Measurements from ENCODE around the gene SPSB1. TPM values are rescaled to one million over a fixed set of nuclear protein-coding genes. Genes with fewer than 3 reads are reported as not detected.

Gene SPSB1
- total RNA-seq, 1 donor from 2014 or later: 34.7 TPM

- peak; percentile 84 for DNase-seq (ENCODE audit: low read depth)
These were observed 7.2 kb downstream of the SPSB1 start for GRCh38 chr1:9299571-9300541.

- DNase-seq (ENCODE audit: low read depth): no peak
These were observed 7.9 kb downstream of the SPSB1 start for GRCh38 chr1:9300573-9300972.

- DNase-seq (ENCODE audit: low read depth): peak; percentile 99
These were observed 10.2 kb downstream of the SPSB1 start for GRCh38 chr1:9302745-9303524.

GRCh38 chr1:9303916-9304315 is 11.2 kb downstream of the SPSB1 start:
- no peak for DNase-seq (ENCODE audit: low read depth)

DNA sequence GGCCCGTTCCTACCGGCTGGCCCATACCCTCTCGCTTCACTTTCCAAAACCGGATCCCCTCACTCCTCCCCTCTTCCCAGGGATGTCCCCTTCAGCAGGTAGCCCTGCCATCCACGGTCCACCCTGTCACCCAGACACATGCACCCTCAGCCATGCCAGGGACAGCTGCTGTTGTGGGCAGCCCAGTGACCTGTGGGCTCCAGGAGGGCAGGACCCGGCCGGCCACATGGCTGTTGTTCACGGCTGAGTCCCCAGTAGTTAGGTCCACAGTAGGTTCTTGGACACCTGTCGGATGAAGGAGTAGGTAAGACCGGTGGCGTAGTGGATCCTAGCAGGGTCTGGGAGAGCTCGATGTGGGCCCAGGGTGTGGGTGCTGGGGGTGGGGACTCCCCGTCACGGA is 12.5 kb downstream of the SPSB1 start:
- no peak for DNase-seq (ENCODE audit: low read depth)

GRCh38 chr1:9306006-9306405 is 13.3 kb downstream of the SPSB1 start:
- no peak for DNase-seq (ENCODE audit: low read depth)

- DNase-seq (ENCODE audit: low read depth): no peak
These were observed 14.6 kb downstream of the SPSB1 start for GRCh38 chr1:9307303-9307702.

- DNase-seq (ENCODE audit: low read depth): no peak
These were observed 15.6 kb downstream of the SPSB1 start for GRCh38 chr1:9308236-9308785.

GRCh38 chr1:9309080-9309479 is 16.4 kb downstream of the SPSB1 start:
- no peak for DNase-seq (ENCODE audit: low read depth)

DNA sequence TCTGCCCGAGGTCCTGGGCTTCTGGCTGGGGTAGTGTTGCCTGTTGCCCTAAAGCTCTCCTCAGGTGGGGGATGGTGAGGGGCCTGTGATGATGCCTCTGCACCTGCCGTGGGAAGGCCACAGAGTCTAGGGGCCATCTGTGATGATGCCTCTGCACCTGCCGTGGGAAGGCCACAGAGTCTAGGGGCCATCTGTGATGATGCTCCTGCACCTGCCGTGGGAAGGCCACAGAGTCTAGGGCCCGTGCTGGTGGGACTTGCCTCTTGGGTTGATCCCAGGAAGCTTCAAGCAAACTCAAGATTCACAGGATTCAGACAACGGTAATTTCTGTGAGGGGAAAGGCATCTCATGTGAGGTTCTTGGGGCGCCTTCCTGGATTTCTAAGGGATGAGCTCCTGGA is 17.3 kb downstream of the SPSB1 start:
- DNase-seq (ENCODE audit: low read depth): no peak

DNA sequence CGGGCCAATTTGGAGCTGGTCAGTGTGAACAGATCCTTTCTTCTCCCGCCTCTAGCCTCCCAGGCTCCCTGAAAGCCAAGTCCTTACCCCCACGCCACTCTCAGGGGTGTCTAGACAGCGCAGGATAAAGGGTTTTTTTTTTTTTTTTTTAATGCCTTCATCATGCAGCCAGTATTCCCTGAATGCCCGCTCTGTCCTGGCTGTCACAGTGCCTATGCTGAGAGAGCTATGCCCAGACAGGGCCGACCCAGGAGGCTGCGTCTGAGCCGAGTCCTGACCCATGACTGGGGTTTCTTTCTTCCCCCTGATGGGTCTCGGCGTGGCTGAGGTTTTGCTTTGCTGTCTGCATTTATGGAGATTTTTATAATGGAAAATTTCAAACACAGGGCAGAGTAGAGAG is 18.3 kb downstream of the SPSB1 start:
- no peak for DNase-seq (ENCODE audit: low read depth)

- DNase-seq (ENCODE audit: low read depth): no peak
These were observed 18.8 kb downstream of the SPSB1 start for GRCh38 chr1:9311479-9311878.

GRCh38 chr1:9312168-9312720 is 19.6 kb downstream of the SPSB1 start:
- no peak for DNase-seq (ENCODE audit: low read depth)

GRCh38 chr1:9313576-9313975 is 20.9 kb downstream of the SPSB1 start:
- no peak for DNase-seq (ENCODE audit: low read depth)

- no peak for DNase-seq (ENCODE audit: low read depth)
These were observed 21.4 kb downstream of the SPSB1 start for GRCh38 chr1:9314111-9314510.

DNA sequence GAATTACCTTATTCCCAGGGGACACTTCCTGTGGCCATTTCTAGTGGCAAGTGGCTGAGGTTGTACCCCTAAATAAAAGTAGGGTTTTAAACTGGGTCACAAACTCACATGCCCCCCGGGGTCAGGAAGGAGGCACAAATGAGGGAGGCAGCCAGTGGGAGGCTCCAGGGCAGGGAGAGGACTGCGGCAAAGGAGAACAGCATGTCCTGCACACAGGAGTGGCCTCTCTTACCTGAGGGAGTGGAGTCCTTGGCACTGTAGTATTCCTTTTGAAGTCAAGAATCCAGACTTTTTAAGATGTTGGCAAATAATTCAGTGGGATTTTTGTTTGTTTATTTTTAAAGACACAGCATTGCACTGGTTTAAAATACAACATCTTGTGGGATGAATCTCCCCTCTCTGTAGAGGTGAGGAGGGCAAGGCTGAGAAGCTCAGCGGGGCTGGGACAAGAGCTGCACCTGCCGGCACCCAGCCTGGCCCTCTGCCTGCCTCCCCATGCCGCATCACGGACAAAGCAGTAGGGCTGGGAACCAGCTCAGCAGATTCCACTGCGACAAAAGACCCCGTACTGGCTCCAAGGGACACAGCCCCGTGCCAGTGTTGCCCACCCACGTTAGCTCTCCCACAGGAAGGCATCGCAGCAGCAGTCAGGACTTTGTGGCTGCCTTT is 22.2 kb downstream of the SPSB1 start:
- DNase-seq (ENCODE audit: low read depth): no peak

GRCh38 chr1:9315411-9316079 is 22.9 kb downstream of the SPSB1 start:
- peak; percentile 98 for DNase-seq (ENCODE audit: low read depth)

DNA sequence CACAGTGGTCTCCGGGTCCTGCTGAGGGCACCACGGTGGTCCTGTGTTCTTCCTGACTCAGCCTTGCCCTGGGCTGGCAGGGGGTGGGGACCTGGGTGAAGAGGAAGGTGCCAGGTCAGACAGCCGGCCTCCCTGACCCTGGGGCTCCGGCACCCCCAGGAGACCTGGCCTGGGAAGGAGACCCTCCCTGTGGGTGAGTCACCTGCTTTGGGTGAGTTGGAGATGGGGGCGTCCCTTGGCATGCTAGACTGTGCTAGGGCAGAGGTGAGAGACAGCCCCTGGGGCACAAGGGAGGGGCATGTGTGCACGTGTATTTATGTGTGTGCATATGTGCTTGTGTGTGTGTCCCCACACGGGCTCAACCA is 23.4 kb downstream of the SPSB1 start:
- DNase-seq (ENCODE audit: low read depth): peak; percentile 70

- no peak for DNase-seq (ENCODE audit: low read depth)
These were observed 23.8 kb downstream of the SPSB1 start for GRCh38 chr1:9316512-9316911.

DNA sequence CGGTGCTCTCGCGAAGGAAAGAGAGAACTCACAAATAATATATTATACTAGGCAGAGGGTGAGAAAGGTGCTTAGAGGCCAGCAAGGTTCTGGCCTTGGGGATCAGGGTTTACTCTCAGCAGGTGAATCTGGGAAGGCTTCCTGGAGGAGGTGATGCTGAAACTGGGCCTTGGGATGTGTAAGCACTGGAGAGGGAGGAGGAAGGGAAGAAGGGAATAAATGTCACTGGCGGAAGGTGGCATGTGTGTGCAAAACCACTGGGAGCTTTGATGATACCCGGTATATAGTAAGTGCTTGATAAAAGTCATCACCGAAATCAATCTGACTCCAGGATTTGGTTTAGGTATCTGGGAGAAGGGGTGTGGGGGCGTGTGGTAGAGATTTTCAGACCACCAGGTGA is 24.4 kb downstream of the SPSB1 start:
- no peak for DNase-seq (ENCODE audit: low read depth)

Data from renal cortical epithelial cell (primary cell).